NCI-H510A (cell line): ENCODE data around the gene ULK1.

Source experiments
- DNase-seq: peaks from one replicate; lab custom pipeline; 2025; lab: John Stamatoyannopoulos, UW

ULK1 gene

GRCh38 chr12:131908092-131909080, 14.0 kb downstream of the ULK1 start:
- DNase-seq: no peak

GRCh38 chr12:131909081-131909751, 14.8 kb downstream of the ULK1 start:
- no peak for DNase-seq

DNA sequence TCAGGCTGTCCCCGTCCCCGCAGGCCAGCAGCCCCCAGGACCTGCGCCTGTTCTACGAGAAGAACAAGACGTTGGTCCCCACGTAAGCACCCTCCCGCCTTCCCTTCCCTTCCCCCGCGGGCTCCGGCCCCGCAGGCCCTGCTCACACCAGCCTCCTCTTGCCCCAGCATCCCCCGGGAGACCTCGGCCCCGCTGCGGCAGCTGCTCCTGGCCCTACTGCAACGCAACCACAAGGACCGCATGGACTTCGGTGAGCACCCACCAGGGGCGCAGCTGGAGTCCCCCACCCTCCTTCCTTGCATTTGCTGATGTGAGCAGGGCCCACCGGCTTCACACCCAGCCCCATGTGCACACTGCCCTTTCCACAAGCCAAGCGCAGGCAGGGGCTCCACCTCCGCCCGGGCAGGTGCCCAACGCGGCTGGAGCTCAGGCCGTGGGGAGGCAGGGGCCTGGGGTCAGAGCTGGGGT, 15.4 kb downstream of the ULK1 start:
- DNase-seq: no peak

DNA sequence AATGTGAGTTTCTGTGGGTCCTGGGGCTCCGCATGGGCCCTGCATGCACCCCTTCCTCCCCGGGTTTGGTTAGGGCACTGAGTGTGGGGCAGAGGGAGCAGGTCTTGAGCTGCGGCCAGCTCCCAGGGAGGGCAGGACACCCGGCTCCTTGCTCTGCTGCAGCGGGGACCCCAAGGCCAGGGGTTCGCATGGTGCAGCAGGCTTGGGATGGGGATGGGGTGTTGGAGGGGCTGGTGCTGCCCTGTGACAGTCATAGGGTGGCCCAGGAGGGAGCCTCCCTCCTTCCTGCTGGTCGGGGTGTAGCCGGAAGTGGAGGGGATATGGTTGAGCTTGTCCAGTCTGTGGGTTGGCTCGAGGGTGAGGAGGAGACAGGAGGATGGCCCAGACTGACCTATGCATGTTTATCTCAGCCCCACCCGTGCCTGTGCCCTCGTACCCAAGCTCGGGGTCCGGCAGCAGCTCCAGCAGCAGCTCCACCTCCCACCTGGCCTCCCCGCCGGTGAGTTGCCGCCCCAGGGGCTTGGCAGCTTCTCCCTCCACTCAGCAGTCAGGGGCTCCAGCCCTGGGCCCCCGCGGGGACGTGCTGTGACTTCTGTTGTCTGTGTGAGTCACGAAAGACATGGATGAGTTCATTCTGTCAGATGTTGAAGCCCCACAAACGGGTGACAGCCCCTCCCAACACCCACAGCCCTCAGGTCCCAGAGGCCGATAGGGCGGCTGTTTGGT, 16.0 kb downstream of the ULK1 start:
- no peak for DNase-seq

GRCh38 chr12:131911028-131911650, 16.7 kb downstream of the ULK1 start:
- DNase-seq: no peak

- no peak for DNase-seq
These were observed 17.5 kb downstream of the ULK1 start for GRCh38 chr12:131911851-131912477.

- DNase-seq: no peak
These were observed 18.3 kb downstream of the ULK1 start for GRCh38 chr12:131912518-131913274.

GRCh38 chr12:131913666-131914065, 19.2 kb downstream of the ULK1 start:
- no peak for DNase-seq

- no peak for DNase-seq
These were observed 19.8 kb downstream of the ULK1 start for GRCh38 chr12:131914179-131914702.

GRCh38 chr12:131915000-131915689, 20.7 kb downstream of the ULK1 start:
- no peak for DNase-seq

GRCh38 chr12:131915823-131916222, 21.4 kb downstream of the ULK1 start:
- no peak for DNase-seq

DNA sequence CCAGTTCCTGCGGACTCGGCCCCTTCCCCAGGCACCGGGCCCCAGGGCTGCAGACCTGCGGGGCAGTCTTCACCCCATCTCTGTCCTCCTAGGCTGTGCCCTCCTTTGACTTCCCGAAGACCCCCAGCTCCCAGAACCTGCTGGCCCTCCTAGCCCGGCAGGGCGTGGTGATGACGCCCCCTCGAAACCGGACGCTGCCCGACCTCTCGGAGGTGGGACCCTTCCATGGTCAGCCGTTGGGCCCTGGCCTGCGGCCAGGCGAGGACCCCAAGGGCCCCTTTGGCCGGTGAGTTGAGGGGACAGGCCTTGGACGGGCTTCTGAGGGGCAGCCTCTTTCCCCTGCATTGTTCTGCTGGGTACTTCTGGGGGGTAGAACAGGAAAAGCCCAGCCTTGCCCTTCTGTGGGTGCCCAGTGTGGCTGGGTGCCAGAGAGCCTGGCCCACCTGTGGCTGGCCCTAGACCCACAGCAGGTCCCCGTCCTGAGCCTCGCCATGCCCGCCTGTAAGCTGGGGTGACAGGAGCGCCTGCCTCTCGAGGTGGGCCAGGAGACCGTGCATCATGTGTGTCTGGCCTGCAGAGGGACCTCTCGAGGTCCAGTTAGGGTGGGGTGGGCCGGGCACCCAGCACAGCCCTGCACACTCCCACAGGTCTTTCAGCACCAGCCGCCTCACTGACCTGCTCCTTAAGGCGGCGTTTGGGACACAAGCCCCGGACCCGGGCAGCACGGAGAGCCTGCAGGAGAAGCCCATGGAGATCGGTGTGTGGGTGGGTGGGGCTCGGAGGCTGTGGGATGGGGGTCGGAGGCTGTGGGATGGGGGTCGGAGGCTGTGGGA, 22.1 kb downstream of the ULK1 start:
- no peak for DNase-seq

DNA sequence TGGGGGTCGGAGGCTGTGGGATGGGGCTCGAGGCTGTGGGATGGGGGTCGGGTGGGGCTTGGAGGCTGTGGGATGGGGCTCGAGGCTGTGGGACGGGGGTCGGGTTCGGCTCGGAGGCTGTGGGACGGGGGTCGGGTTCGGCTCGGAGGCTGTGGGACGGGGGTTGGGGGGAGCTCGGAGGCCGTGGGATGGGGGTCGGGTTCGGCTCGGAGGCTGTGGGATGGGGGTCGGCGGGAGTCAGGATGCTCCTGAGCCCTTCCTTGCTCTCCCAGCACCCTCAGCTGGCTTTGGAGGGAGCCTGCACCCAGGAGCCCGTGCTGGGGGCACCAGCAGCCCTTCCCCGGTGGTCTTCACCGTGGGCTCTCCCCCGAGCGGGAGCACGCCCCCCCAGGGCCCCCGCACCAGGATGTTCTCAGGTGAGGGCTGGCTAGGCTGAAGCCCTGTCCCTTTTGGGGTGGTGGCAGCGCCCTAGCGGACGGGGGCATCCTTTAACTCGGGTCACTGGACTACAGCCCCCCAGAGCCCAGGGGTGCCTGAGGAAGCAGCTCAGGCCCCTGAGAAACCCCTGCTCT, 22.8 kb downstream of the ULK1 start:
- DNase-seq: no peak

GRCh38 chr12:131917711-131918306, 23.4 kb downstream of the ULK1 start:
- DNase-seq: no peak

GRCh38 chr12:131918311-131919050, 24.1 kb downstream of the ULK1 start:
- DNase-seq: no peak

- no peak for DNase-seq
These were observed 24.6 kb downstream of the ULK1 start for GRCh38 chr12:131919051-131919347.

DNA sequence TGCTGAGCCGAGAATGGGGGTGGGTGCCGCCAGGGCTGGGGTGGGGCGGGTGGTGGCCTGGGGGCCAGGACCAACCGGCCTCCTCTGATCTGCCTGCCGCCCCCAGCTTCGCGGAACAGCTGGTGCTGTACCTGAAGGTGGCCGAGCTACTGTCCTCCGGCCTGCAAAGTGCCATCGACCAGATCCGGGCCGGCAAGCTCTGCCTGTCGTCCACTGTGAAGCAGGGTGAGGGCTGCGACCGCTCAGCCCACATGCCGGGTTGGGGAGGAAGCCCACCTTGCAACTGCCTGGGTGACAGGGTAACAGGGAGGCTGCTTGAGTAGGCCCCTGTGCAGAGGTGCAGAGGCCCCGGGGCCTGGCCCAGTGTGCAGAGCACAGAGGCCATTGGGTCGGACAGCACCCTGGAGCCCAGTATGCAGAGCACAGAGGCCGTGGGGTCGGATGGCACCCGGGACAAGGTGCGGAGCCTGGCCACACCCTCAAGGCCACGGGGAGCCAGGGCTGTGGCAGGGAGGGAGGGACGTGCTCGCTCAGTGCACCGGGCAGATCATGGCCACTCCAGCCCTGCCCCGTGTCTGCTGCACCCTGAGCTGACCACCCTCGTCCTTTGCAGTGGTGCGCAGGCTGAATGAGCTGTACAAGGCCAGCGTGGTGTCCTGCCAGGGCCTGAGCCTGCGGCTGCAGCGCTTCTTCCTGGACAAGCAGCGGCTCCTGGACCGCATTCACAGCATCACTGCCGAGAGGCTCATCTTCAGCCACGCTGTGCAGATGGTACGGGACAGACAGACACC, 25.1 kb downstream of the ULK1 start:
- DNase-seq: no peak
